HG03135 (cell line): ENCODE measurements around the gene RECK.
"Not testable (repeated sequence)": the region's sequence is repeated elsewhere in the genome, so short reads cannot be mapped to it uniquely, and the experiment has no call there.

Experiments
- ATAC-seq: cut with Tn5 transposase; IDR thresholded peaks from one replicate; pipeline ENCODE4 v1.9.1; 2021; ENCODE audit warnings: mild to moderate bottlenecking, moderate library complexity; ENCODE audit not compliant: unreplicated experiment

The RECK gene

DNA sequence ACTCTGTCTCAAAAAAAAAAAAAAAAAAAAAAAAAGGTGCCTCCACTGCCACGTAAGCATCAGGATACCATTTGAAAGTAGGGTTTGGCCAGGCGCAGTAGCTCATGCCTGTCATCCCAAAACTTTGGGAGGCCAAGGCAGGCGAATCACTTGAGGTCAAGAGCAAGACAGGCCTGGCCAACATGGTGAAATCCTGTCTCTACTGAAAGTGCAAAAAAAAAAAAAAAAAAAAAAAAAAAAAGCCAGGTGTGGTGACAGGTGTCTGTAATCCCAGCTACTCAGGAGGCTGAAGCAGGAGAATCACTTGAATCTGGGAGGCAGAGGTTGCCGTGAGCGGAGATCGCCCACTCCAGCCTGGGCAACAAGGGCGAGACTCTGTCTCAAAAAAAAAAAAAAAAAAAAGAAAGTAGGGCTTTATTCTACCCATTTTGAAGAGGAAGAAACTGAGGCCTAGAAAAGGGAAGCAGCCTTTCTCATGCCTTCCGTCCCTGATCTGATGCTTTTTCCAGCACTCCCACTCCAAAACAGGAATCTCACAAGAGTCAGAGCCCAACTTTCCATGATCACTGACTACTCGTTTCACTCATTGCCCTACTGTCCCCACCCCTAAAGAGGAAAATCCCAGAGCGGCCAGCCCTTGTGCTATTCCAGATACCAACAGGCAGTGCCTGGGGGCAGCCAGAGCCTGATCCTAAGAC lies 116.2 kb downstream of the RECK start:
- ATAC-seq = no peak

GRCh38 chr9:36153746-36154145 lies 117.0 kb downstream of the RECK start:
- no peak for ATAC-seq

- ATAC-seq = no peak
Observed at GRCh38 chr9:36154331-36154952, 117.7 kb downstream of the RECK start.

DNA sequence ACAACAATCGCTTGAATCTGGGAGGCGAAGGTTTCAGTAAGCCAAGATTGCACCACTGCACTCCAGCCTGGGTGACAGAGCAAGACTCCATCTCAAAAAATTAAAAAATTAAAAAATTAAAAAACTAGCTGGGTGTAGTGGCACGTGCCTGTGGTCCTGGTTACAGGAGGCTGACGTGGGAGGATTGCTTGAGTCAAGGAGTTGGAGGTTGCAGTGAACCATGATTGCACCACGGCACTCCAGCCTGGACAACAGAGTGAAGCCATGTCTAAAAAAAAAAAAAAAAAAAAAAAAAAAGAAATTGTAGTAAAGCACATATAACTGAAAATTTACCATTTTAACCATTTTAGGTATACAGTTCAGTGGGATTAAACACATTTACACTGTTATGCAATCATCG lies 119.4 kb downstream of the RECK start:
- ATAC-seq = no peak

DNA sequence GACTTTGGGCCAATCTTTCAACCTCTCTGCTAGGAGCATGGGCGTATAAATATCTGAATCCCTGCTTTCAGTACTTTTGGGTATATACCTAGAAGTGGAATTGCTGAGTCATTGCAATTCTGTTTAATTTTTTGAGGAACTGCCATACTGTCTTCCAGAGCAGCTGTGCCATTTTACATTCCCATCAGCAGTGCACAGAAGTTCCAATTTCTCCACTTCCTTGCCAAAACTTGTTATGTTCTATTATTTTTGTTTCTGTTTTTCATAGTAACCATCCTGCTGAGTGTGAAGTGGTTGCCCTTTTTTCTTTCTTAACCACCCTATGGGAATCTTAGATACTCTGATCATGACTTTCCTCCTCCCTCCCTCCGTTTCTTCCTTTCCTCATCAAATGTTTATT lies 121.4 kb downstream of the RECK start:
- ATAC-seq = no peak

GRCh38 chr9:36158917-36159316 lies 122.2 kb downstream of the RECK start:
- ATAC-seq = no peak

GRCh38 chr9:36159509-36159908 lies 122.8 kb downstream of the RECK start:
- not testable (repeated sequence) for ATAC-seq

DNA sequence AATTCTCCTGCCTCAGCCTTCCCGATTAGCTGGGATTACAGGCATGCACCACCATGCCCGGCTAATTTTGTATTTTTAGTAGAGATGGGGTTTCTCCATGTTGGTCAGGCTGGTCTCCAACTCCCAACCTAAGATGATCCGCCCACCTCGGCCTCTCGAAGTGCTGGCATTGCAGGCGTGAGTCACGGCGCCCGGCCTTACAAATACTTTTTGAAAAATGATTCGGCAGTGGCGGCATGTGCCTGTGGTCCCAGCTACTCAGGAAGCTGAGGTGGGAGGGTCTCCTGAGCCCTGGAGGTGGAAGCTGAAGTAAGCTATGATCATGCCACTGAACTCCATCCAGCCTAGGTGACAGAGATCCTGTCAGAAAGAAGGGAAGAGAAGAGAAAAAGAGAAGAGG lies 123.4 kb downstream of the RECK start:
- not testable (repeated sequence) for ATAC-seq

DNA sequence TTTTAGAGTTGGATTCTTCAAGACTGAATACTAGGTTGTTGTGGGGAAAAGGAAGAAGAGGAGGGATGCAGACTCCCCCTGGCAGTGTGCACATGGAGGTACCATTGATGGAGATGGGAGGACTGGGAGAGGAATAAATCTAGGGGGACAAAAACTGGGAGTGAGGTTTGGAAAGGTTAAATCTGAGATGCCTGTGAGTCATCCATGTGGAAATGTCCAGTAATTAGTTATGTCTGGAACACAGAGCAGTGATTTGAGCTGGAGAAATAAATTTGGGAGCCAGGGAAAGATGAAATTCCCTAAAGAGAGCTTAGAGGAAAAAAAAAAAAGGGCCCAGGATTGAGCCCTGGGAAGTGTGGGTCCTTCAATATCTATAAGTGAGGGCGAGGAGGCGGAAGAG lies 124.5 kb downstream of the RECK start:
- ATAC-seq = no peak

GRCh38 chr9:36162211-36162738 lies 125.6 kb downstream of the RECK start:
- ATAC-seq = no peak

DNA sequence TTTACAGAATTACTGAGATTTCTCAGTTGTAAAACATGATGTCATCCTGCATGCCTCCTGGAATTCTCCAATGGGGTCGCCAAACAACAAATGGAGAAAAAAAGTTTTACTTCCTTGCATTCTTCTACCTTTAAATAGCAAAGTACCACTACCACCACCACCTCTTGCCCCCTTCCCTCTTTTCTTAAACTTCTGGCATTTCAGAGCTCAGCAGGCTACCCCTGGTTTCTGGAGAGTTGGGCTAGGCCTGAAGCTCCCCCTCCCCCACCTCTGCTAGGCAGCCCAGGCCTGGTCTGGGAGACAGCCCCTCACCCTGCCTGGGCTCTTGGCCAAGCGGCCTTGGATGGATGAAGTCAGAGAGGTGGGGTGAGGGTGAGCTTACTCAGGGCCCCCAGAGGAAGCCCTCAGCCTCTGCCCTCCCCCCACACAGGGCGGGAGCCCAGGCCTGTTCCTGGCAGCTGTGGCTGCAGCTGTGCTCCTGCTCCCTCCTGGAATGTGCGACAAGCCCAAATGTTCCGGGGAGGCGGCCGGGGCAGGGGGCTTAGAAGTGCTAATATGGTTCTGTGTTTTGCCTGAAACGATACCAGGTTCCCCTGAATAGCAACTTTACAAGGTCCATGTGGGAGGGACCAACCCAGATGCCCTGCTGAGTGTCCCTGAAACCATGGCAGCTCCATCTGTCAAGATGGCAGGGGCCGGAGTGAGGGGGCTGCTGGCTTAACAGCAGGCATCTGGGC lies 126.5 kb downstream of the RECK start:
- no peak for ATAC-seq

GRCh38 chr9:36163786-36164170 lies 127.1 kb downstream of the RECK start:
- no peak for ATAC-seq

- ATAC-seq = no peak
Observed at GRCh38 chr9:36164372-36164771, 127.7 kb downstream of the RECK start.

DNA sequence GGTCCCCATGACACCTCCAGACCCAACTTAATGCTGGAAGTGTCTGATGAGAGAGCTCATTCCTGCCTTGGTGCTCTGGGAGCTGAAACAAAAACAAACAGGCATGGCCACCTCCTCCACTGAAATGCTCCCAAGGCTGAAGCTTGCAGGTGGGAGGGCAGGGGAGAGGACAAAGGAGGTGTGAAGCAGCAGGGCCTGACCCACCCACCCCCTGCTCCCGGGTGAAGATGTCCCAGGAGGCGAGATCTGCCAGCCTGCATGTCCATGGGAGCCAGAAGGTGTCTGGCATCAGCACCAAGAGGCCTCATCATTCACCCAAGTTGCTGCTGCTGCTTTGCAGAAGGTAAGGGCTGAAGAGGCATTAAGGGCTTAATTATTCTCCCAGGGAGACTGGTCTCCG lies 128.3 kb downstream of the RECK start:
- ATAC-seq = no peak

- no peak for ATAC-seq
Observed at GRCh38 chr9:36165826-36166167, 129.1 kb downstream of the RECK start.

GRCh38 chr9:36166168-36166927 lies 129.6 kb downstream of the RECK start:
- no peak for ATAC-seq

DNA sequence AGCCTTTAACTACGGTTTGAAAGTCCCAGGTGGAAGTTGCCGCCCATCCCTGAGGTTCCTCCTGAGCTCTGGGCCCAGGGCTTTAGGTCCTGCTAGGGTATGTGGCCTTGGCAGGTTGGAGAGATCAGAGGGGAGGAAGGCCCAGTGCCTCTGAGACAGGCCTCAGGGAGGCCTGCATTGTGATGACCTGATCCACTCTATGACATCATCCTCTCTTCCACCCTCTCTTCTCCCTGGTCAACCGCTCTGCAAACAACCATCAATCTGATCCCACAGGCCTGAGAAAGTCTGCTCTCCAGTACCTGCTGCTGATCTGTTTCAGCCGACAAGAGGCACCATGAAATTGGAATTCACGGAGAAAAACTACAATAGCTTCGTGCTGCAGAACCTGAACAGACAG lies 132.5 kb downstream of the RECK start, which contains the start of gene CCIN:
Gene CCIN, plus strand, starts transcription at position 223 of the 400 bp plus-strand sequence. Its CDS starts 115 bp downstream, at position 338.
- ATAC-seq = no peak

GRCh38 chr9:36169708-36170107 lies 133.0 kb downstream of the RECK start:
- no peak for ATAC-seq

DNA sequence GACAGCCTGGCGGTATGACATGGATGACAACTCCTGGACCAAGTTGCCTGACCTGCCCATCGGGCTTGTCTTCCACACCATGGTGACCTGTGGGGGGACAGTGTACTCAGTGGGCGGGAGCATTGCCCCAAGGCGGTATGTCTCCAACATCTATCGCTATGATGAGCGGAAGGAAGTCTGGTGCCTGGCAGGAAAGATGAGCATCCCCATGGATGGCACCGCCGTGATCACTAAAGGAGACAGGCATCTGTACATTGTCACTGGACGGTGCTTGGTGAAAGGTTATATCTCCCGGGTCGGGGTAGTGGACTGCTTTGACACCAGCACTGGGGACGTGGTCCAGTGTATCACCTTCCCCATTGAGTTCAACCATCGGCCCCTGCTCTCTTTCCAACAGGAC lies 133.8 kb downstream of the RECK start:
- ATAC-seq = no peak

GRCh38 chr9:36173861-36174260 lies 137.1 kb downstream of the RECK start:
- no peak for ATAC-seq
